DMS 273 treated with DMSO at 0.1 percent for 48 hours (cell line): ENCODE measurements around the gene MC5R.
A peak's percentile ranks its signal among the peaks of the same experiment; 100 is the strongest.
"Not testable (repeated sequence)": the region's sequence is repeated elsewhere in the genome, so short reads cannot be mapped to it uniquely, and the experiment has no call there.

Experiments used
- DNase-seq: peaks from one replicate; lab custom pipeline; 2025; lab: John Stamatoyannopoulos, UW

The MC5R gene

GRCh38 chr18:13849791-13850190 lies 25.8 kb downstream of the MC5R start:
- no peak for DNase-seq

GRCh38 chr18:13862898-13863297 lies 38.9 kb downstream of the MC5R start:
- DNase-seq = not testable (repeated sequence)

- DNase-seq = no peak
Observed at GRCh38 chr18:13868501-13869271, 44.7 kb downstream of the MC5R start.

GRCh38 chr18:13871701-13872100 lies 47.8 kb downstream of the MC5R start:
- peak; percentile 20 for DNase-seq

GRCh38 chr18:13872373-13872772 lies 48.4 kb downstream of the MC5R start:
- no peak for DNase-seq

- DNase-seq = no peak
Observed at GRCh38 chr18:13872932-13873331, 49.0 kb downstream of the MC5R start.

GRCh38 chr18:13874558-13874957 lies 50.6 kb downstream of the MC5R start:
- DNase-seq = no peak
